ENCODE results near the gene VEZT. TPM values are rescaled to one million over a fixed set of nuclear protein-coding genes. Genes with fewer than 3 reads are reported as not detected.

VEZT gene
- total RNA-seq, 1 experiment from 2014 or later = 46.4 TPM

GRCh38 chr12:95349291-95349690, 131.7 kb downstream of the VEZT start:
- ChIA-PET CTCF (no interaction called here), RAD21 (ENCODE audit: low non-redundant PET in 1 of 2, low total read pairs in 2 of 2, uncharacterized antibody in 2 of 2, unreplicated experiment in 2 of 2) (no interaction called here), POLR2A (no interaction called here)
- ATAC-seq = no peak
- intact Hi-C loops (cut with micrococcal nuclease) = no loop called here
- H3K4me2 ChIP-seq (ENCODE audit: low read length) = no peak overlapping the region
- no peak for DNase-seq (ENCODE audit: low read depth, low spot score)
- no peaks in the 10 kb centered on the region for H3K9me3 ChIP-seq (ENCODE audit: control insufficient read depth in 1 of 2, insufficient read depth in 1 of 2, low read depth in 1 of 2, low read length in 2 of 2)
- H3K79me2 ChIP-seq (ENCODE audit: insufficient read depth, low read length) = no peaks in the 10 kb centered on the region
- no peak overlapping the region for H3K4me3 ChIP-seq (replicated peaks in 1 of 2; ENCODE audit: low read depth in 1 of 2, low read length in 2 of 2)
- H3K9me2 ChIP-seq (ENCODE audit: insufficient read depth) = no peaks in the 10 kb centered on the region
- no peak overlapping the region for H3K9ac ChIP-seq (ENCODE audit: low read length)
- H3K27me3 ChIP-seq (ENCODE audit: insufficient read depth, low read length) = no peaks in the 10 kb centered on the region
- no peaks in the 10 kb centered on the region for H4K20me1 ChIP-seq (ENCODE audit: insufficient read depth)
- H3K27ac ChIP-seq (ENCODE audit: low read depth, low read length) = no peak overlapping the region
- no peak overlapping the region for H2AFZ ChIP-seq (ENCODE audit: low read depth, low read length, poor library complexity, severe bottlenecking)
- BruUV-seq (replicated peaks) = no TSS peak
- no peaks in the 10 kb centered on the region for H3K36me3 ChIP-seq (ENCODE audit: control insufficient read depth in 1 of 2, insufficient read depth in 2 of 2, low read length in 2 of 2)
- no peaks in the 10 kb centered on the region for H3K4me1 ChIP-seq (ENCODE audit: control insufficient read depth in 1 of 2, insufficient read depth in 2 of 2, low read length in 2 of 2)
- TF ChIP-seq, protein P1, sequence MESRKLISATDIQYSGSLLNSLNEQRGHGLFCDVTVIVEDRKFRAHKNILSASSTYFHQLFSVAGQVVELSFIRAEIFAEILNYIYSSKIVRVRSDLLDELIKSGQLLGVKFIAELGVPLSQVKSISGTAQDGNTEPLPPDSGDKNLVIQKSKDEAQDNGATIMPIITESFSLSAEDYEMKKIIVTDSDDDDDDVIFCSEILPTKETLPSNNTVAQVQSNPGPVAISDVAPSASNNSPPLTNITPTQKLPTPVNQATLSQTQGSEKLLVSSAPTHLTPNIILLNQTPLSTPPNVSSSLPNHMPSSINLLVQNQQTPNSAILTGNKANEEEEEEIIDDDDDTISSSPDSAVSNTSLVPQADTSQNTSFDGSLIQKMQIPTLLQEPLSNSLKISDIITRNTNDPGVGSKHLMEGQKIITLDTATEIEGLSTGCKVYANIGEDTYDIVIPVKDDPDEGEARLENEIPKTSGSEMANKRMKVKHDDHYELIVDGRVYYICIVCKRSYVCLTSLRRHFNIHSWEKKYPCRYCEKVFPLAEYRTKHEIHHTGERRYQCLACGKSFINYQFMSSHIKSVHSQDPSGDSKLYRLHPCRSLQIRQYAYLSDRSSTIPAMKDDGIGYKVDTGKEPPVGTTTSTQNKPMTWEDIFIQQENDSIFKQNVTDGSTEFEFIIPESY (IDR thresholded peaks at IDR 0.05; ENCODE audit: extremely low read depth, insufficient replicate concordance, low read length) = no peak
- TF ChIP-seq YY1 (IDR thresholded peaks at IDR 0.05; ENCODE audit: extremely low read depth, insufficient replicate concordance, low read depth, low read length) (no peak), SRF (IDR thresholded peaks at IDR 0.05; ENCODE audit: low read depth) (no peak), EZH2 (IDR thresholded peaks at IDR 0.05) (no peak), ATF3 (IDR thresholded peaks at IDR 0.05) (no peak)

DNA sequence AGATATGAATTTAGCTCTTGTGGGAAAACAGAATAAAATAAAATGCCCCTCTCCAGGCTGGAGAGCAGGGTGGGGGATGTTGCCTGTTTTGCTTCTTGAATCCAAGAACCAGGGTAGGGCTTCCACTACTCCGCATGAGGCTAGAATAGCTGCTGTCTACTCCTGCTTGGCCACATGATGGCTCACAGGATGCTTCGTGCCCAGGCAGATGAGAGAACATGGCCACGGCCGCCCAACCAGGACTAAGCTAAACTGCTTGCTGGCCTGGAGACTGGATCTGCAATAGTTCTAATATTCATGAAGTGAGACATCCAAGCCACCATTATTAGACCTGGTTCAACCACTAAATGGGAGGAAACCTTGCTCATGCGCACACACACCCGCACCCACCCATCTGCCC, 134.1 kb downstream of the VEZT start:
- Histone ChIP-seq H3K27ac (ENCODE audit: low read depth, low read length) (no peak overlapping the region), H3K4me2 (ENCODE audit: low read length) (no peak overlapping the region), H4K20me1 (ENCODE audit: insufficient read depth) (no peaks in the 10 kb centered on the region), H3K9ac (ENCODE audit: low read length) (no peak overlapping the region), H3K9me3 (ENCODE audit: control insufficient read depth in 1 of 2, insufficient read depth in 1 of 2, low read depth in 1 of 2, low read length in 2 of 2) (no peaks in the 10 kb centered on the region), H3K36me3 (ENCODE audit: control insufficient read depth in 1 of 2, insufficient read depth in 2 of 2, low read length in 2 of 2) (no peaks in the 10 kb centered on the region), H3K27me3 (ENCODE audit: insufficient read depth, low read length) (no peaks in the 10 kb centered on the region), H2AFZ (ENCODE audit: low read depth, low read length, poor library complexity, severe bottlenecking) (no peak overlapping the region), H3K4me3 (replicated peaks in 1 of 2; ENCODE audit: low read depth in 1 of 2, low read length in 2 of 2) (no peak overlapping the region), H3K79me2 (ENCODE audit: insufficient read depth, low read length) (no peaks in the 10 kb centered on the region), H3K9me2 (ENCODE audit: insufficient read depth) (no peaks in the 10 kb centered on the region), H3K4me1 (ENCODE audit: control insufficient read depth in 1 of 2, insufficient read depth in 2 of 2, low read length in 2 of 2) (no peaks in the 10 kb centered on the region)
- DNase-seq (ENCODE audit: low read depth, low spot score) = no peak
- no TSS peak for BruUV-seq (replicated peaks)
- intact Hi-C loops (cut with micrococcal nuclease) = loop anchor here (5.0 kb wide), 1 partner anchor 181 kb away; no protein-coding TSS in a partner anchor
- CTCF ChIA-PET = interaction anchor here (1.1 to 1.5 kb wide), 2 partner anchors 183 to 223 kb away, joined by 5 read pairs; no protein-coding TSS in a partner anchor
- RAD21 ChIA-PET (ENCODE audit: low non-redundant PET in 1 of 2, low total read pairs in 2 of 2, uncharacterized antibody in 2 of 2, unreplicated experiment in 2 of 2) = no interaction called here
- TF ChIP-seq RAD21 (IDR thresholded peaks at IDR 0.05; ENCODE audit: low read depth) = no peak
- no peak for TF ChIP-seq POLR2AphosphoS5 (IDR thresholded peaks at IDR 0.05; ENCODE audit: low read depth, low read length)
- no peak for TF ChIP-seq YY1 (IDR thresholded peaks at IDR 0.05; ENCODE audit: extremely low read depth, insufficient replicate concordance, low read depth, low read length)
- TF ChIP-seq MAX (IDR thresholded peaks at IDR 0.05) = no peak
- TF ChIP-seq ELF1 (IDR thresholded peaks at IDR 0.05; ENCODE audit: borderline replicate concordance, low read depth) = no peak
- no peak for TF ChIP-seq FOSL1 (IDR thresholded peaks at IDR 0.05; ENCODE audit: low read depth)
- no peak for TF ChIP-seq CEBPB (IDR thresholded peaks at IDR 0.05; ENCODE audit: low read depth)
- no peak for TF ChIP-seq JUND (IDR thresholded peaks at IDR 0.05)
- no peak for TF ChIP-seq SP1 (IDR thresholded peaks at IDR 0.05; ENCODE audit: low read depth)
- TF ChIP-seq POLR2A (IDR thresholded peaks at IDR 0.05; ENCODE audit: borderline replicate concordance, extremely low read depth, insufficient read depth, insufficient read length) = no peak
- TF ChIP-seq SIN3A (IDR thresholded peaks at IDR 0.05; ENCODE audit: low read depth) = no peak
- ATAC-seq = no peak
- POLR2A ChIA-PET = interaction anchor here (0.8 kb wide), 1 partner anchor 16 kb away, joined by 3 read pairs; no protein-coding TSS in a partner anchor

Data from HCT116 (cell line).